ENCODE measurements around the gene MYO1D. TPM values are rescaled to one million over a fixed set of nuclear protein-coding genes. Genes with fewer than 3 reads are reported as not detected.
A peak's percentile ranks its signal among the peaks of the same experiment; 100 is the strongest.

Gene MYO1D
- total RNA-seq, 1 experiment from 2014 or later, result 9.0 TPM

GRCh38 chr17:32523017-32523680, 353.8 kb downstream of the MYO1D start:
- in situ Hi-C loops (cut with HindIII; ENCODE audit: low pct_unique_long_range_greater_than_20kb, low sequenced_read_pairs), result no loop called here
- DNase-seq (ENCODE audit: low read depth), result no peak

DNA sequence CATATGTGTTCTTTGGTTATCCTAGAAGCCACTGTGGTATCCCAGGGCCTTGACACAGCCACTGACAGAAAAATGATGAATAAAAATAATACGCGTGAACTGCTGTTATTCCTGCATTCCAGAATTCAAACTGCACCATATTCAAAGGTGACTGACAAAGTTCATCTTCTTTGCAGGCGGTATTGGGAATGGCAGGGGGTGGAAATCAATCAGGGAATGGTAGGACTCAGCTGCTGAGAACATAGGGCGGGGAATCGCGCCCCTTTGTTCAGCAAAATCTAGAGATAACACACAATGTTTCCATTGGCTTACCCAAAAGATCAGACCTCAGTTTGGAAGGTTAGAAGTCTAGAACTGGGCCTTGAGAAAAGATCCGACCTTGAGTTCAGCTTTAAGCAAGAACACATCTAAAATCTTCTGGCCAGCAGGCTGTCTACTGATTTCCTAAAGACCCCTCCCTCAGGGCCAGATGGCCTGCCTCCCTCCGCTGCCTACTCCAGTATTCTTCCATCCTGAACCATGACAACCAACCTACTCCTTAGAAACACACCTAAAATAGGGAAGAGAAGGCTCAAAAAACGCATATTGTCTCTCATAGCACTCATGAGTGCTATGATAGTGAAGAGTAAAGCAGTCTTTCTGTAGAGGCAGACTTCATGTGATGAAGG, 356.1 kb downstream of the MYO1D start:
- in situ Hi-C loops (cut with HindIII; ENCODE audit: low pct_unique_long_range_greater_than_20kb, low sequenced_read_pairs), result no loop called here
- DNase-seq (ENCODE audit: low read depth), result no peak

DNA sequence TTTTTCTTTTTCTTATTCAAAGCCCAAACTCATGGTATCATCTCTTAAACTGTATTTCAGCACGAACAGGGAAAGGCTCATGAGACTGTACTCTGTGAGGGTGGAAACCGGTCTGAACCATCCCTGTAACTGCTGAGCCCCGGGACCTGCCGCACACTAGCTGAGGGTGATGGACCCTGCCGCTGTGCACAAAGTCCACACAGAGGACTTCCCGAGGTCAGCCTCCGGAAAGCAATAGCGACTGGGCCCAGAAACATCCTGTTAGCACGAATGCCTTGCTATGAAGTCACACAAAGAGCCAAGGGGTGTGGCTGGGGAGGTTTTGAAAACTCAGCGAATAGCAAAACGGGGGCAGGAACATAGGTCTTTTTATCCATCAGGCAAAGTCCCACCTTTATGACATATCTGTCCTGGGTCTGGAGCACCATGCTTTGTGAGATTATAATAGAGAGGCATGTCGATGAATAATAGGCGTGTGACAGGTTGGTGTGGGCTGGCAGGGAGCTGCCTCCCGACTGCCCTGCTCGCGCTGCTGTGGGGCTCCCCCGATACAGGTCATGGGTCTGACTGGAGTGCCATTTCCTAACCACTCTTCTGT, 356.7 kb downstream of the MYO1D start:
- peak; percentile 12 for DNase-seq (ENCODE audit: low read depth)
- in situ Hi-C loops (cut with HindIII; ENCODE audit: low pct_unique_long_range_greater_than_20kb, low sequenced_read_pairs), result no loop called here

GRCh38 chr17:32519228-32520103, 357.5 kb downstream of the MYO1D start:
- peak; percentile 23 for DNase-seq (ENCODE audit: low read depth)
- in situ Hi-C loops (cut with HindIII; ENCODE audit: low pct_unique_long_range_greater_than_20kb, low sequenced_read_pairs), result no loop called here

- in situ Hi-C loops (cut with HindIII; ENCODE audit: low pct_unique_long_range_greater_than_20kb, low sequenced_read_pairs), result no loop called here
- no peak for DNase-seq (ENCODE audit: low read depth)
These were observed 358.2 kb downstream of the MYO1D start for GRCh38 chr17:32518646-32519227.

DNA sequence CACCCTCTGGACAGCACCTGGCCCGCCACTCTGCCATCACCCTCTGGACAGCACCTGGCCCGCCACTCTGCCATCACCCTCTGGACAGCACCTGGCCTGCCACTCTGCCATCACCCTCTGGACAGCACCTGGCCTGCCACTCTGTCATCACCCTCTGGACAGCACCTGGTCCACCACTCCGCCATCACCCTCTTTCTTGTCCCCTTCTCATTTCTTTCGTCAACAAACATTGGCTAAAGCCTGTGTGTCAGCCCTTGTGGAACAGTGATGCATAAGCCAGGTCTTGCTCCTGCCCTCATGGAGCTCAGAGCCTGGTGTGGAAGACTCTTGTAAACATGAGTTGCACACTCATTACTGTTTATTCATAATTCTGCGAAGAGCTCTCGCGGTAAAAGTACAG, 358.9 kb downstream of the MYO1D start:
- in situ Hi-C loops (cut with HindIII; ENCODE audit: low pct_unique_long_range_greater_than_20kb, low sequenced_read_pairs), result no loop called here
- no peak for DNase-seq (ENCODE audit: low read depth)

DNA sequence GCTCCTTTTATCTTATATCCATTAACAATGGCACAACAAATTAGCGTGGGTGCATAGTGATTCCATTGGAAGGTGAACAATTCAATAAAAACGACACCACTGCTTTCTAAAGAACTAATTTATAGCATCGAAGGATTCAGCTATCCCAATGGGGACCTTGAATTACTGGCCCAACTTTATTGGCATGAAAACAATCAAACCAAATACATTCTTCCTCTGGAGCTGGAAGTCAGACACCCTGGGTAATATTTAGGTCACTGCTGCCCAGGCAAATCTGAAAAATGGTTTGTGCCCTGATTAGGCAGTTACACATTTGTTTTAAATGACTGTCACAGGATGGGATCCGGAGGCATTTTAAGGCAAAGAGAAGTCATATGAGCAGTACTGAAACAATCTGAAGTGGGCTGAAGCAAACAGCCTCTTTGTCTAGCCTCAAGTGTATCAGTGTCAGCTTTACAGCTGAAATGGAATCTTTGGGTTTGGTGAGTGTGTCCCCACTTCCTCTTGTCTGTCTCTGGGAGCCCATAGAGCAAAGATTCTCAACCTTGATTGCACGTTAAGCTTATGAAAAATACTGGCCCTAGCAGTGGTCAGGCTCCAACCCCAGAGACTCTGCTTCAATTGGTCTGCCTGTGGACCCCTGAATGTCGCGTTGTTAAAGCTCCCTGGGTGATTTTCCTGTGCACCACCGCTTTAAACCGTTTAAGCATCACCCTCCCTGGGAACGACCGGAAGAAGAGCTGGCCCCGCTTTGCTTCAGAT, 359.8 kb downstream of the MYO1D start:
- in situ Hi-C loops (cut with HindIII; ENCODE audit: low pct_unique_long_range_greater_than_20kb, low sequenced_read_pairs), result no loop called here
- no peak for DNase-seq (ENCODE audit: low read depth)

GRCh38 chr17:32516450-32516849, 360.5 kb downstream of the MYO1D start:
- no peak for DNase-seq (ENCODE audit: low read depth)
- in situ Hi-C loops (cut with HindIII; ENCODE audit: low pct_unique_long_range_greater_than_20kb, low sequenced_read_pairs), result no loop called here

GRCh38 chr17:32515677-32516383, 361.1 kb downstream of the MYO1D start:
- no peak for DNase-seq (ENCODE audit: low read depth)
- in situ Hi-C loops (cut with HindIII; ENCODE audit: low pct_unique_long_range_greater_than_20kb, low sequenced_read_pairs), result no loop called here

GRCh38 chr17:32514606-32515005, 362.3 kb downstream of the MYO1D start:
- in situ Hi-C loops (cut with HindIII; ENCODE audit: low pct_unique_long_range_greater_than_20kb, low sequenced_read_pairs), result no loop called here
- no peak for DNase-seq (ENCODE audit: low read depth)

GRCh38 chr17:32513579-32513978, 363.3 kb downstream of the MYO1D start:
- in situ Hi-C loops (cut with HindIII; ENCODE audit: low pct_unique_long_range_greater_than_20kb, low sequenced_read_pairs), result no loop called here
- DNase-seq (ENCODE audit: low read depth), result no peak

GRCh38 chr17:32512328-32512727, 364.6 kb downstream of the MYO1D start:
- in situ Hi-C loops (cut with HindIII; ENCODE audit: low pct_unique_long_range_greater_than_20kb, low sequenced_read_pairs), result no loop called here
- no peak for DNase-seq (ENCODE audit: low read depth)

GRCh38 chr17:32510466-32510865, 366.5 kb downstream of the MYO1D start:
- DNase-seq (ENCODE audit: low read depth), result no peak
- in situ Hi-C loops (cut with HindIII; ENCODE audit: low pct_unique_long_range_greater_than_20kb, low sequenced_read_pairs), result no loop called here

DNA sequence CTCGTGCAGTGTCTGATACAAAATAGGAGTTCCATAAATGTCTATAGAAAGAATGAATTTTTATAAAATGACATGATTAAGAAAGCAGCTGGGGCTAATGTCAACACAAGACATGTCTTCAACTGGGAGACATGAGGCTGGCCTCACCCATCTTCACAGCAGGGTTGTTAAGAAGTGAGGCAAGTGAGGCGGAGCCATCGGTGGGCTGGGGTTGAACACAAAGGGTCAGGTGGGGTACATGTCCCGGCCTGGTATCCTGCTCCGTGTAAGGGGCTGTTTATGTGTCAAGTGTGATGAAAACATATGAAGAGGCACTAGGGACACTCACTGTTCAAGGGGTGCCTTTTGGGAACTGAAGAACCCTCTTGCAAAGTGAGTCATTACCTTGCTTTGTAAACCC, 368.0 kb downstream of the MYO1D start:
- DNase-seq (ENCODE audit: low read depth), result no peak
- in situ Hi-C loops (cut with HindIII; ENCODE audit: low pct_unique_long_range_greater_than_20kb, low sequenced_read_pairs), result no loop called here

DNA sequence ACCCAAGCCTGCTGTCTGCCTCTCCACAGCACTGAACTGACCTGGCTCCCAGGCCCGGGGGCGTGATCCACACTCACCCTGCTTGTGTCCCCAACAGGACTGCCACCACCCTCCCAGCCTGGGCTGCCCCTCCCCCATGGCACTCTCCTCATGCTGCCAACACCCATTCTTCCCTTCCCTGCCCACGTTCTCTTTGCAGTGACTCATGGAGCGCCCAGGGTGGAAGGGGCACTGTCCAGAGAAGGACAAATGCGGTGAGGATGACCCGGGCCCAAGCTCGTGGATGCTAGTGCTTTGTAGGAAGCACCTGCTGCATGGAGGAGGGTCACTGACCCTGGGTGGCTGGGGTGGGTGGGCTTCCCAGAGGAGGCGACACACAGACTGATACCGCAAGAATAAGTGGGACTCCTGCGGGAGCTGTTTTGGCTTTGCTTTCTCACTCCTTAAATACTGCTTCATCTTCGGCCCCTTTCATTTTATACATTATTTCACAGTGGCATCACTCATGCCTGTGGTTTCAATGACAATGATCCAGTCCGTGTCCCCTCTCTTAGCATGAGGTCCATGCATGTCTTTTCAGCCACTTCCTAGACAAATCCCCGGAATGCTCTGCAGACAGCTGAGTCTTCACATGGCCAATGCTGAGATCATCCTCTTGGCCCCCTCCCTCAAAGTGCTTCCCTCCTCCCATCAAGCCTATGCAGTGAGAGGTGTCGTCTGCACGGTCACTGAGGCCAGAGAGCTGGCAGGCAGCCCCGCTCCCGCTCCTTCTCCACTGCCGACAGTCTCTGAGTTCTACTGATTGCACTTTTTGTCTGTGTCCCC, 372.5 kb downstream of the MYO1D start:
- no peak for DNase-seq (ENCODE audit: low read depth)
- in situ Hi-C loops (cut with HindIII; ENCODE audit: low pct_unique_long_range_greater_than_20kb, low sequenced_read_pairs), result no loop called here
